ENCODE data around the gene PRKN.

DNA sequence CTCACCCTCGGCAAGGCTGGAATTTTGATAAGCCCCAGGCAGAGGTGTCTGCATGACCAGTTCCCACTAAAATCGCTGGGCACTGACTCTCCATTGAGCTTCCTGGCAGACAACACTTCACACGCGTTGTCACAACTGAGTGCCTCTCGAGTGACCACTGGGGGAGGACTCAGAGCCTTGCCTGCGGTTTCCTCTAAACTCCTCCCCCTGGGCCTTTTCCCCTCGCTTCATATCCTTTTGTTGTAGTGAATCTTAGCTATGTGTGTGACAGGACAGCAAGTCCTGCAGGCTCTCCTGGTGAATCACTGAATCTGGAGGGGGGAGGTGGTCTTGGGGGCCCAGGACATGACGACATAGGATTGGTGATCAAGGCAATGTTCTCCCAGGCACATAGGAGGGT lies 670.8 kb downstream of the PRKN start:
- no peak for TF ChIP-seq CTCF (IDR thresholded peaks at IDR 0.05; ENCODE audit: borderline replicate concordance, extremely low read depth, low read length, poor library complexity, severe bottlenecking)
- no peak for TF ChIP-seq EZH2 (IDR thresholded peaks at IDR 0.05; ENCODE audit: borderline replicate concordance, low read depth, low read length, severe bottlenecking)

Data from DND-41 (cell line).